HUES48 (cell line): Measurements from ENCODE around the gene LCN12.

Experiments used
- H3K27ac ChIP-seq: one replicate; pipeline ENCODE4 v1.7.0; 2013; ENCODE audit warnings: low read depth, low read length, inconsistent platforms
- H3K27me3 ChIP-seq: 2 replicates; pipeline ENCODE4 v1.6.1; 2013; ENCODE audit warnings: mild to moderate bottlenecking, low read length; ENCODE audit not compliant: control insufficient read depth, insufficient read depth
- H3K36me3 ChIP-seq: 2 replicates; pipeline ENCODE4 v1.6.1; 2013; ENCODE audit warnings: low read length; ENCODE audit not compliant: control insufficient read depth, insufficient read depth
- H3K4me1 ChIP-seq: 2 replicates; pipeline ENCODE4 v1.6.1; 2013; ENCODE audit warnings: mild to moderate bottlenecking, low read length; ENCODE audit not compliant: control insufficient read depth, insufficient read depth
- H3K4me3 ChIP-seq: 2 replicates; pipeline ENCODE4 v1.5.1; 2013; ENCODE audit warnings: mild to moderate bottlenecking, low read depth, low read length
- H3K9ac ChIP-seq: 2 replicates; pipeline ENCODE4 v1.6.1; 2013; ENCODE audit warnings: mild to moderate bottlenecking, low read depth, low read length, moderate library complexity
- H3K9me3 ChIP-seq: 2 replicates; pipeline ENCODE4 v1.6.1; 2013; ENCODE audit warnings: low read length; ENCODE audit not compliant: control insufficient read depth, insufficient read depth

The LCN12 gene

GRCh38 chr9:136978865-136979544, 26.9 kb downstream of the LCN12 start:
- no peaks in the 10 kb centered on the region for H3K9me3 ChIP-seq
- H3K27ac ChIP-seq, result no peak overlapping the region
- no peaks in the 10 kb centered on the region for H3K36me3 ChIP-seq
- H3K4me3 ChIP-seq, result peak overlapping the region; percentile 29; the same call in 1 of the 2 replicates
- no peak overlapping the region for H3K9ac ChIP-seq
- peaks cover 5% of the 10 kb centered on the region; the same call in 1 of the 2 replicates for H3K4me1 ChIP-seq
- H3K27me3 ChIP-seq, result peaks cover 15% of the 10 kb centered on the region

DNA sequence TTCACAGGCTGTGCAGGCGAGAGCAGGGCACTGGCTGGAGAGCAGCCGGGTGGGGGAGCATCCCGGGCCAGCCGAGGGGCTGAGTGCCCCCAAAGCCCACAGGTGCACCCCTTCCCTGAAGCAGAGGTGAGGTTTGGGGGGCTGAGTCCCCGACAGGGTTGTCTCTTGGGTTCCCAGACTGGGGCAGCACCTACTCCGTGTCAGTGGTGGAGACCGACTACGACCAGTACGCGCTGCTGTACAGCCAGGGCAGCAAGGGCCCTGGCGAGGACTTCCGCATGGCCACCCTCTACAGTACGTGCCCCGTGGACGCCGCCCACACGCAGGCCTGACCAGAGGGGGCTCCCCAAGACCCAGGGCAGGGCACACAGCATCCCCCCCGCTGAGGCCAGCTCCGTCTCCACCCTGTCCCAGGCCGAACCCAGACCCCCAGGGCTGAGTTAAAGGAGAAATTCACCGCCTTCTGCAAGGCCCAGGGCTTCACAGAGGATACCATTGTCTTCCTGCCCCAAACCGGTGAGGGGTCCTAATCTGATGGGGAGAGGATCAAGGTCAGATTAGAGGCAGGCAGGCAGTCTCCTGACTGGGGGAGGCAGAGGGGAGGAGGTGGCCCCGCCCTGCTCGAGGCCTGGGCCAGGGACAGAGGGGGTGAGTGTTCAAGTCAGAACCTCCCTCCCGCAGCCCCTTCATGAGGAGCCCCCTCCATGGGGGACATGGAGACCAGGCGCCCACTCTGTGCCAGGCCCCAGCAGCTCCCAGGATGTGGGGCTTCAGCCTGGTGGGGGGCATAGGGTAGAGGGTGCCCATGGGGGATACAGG, 27.9 kb downstream of the LCN12 start:
- Histone ChIP-seq H3K27ac (no peak overlapping the region), H3K27me3 (peaks cover 22% of the 10 kb centered on the region), H3K9ac (no peak overlapping the region), H3K9me3 (no peaks in the 10 kb centered on the region), H3K36me3 (no peaks in the 10 kb centered on the region), H3K4me1 (peaks cover 5% of the 10 kb centered on the region; the same call in 1 of the 2 replicates), H3K4me3 (no peak overlapping the region)

- Histone ChIP-seq H3K27ac (no peak overlapping the region), H3K27me3 (peaks cover 30% of the 10 kb centered on the region), H3K4me3 (no peak overlapping the region), H3K4me1 (peaks cover 5% of the 10 kb centered on the region; the same call in 1 of the 2 replicates), H3K9me3 (no peaks in the 10 kb centered on the region), H3K9ac (no peak overlapping the region), H3K36me3 (no peaks in the 10 kb centered on the region)
Measured at GRCh38 chr9:136980669-136981478, 28.8 kb downstream of the LCN12 start.

DNA sequence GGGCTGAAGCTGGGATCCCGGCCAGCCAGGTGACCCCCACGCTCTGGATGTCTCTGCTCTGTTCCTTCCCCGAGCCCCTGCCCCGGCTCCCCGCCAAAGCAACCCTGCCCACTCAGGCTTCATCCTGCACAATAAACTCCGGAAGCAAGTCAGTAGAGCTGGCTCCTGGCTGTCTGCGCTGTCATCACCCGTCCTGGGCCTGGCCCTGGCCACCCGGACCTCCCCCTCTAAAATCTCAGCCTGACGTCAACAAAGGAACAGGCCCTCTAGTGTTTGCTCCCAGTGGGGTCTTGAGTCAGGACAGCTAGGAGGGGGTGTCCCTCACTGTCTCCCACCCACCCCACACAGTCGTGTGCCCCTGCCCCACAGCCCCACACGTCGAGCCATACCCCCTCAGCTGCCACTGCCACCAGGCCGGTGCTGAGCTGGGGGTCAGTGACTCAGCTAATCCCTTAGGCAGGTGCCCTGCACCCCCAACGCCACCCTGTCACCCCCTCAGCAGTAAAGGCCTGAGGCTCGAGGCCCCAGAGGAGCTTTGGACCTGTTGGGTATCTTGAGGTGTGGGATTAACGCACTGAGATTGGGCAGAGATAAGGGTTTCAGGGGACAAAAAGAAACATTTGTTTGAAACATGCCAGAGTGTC, 29.6 kb downstream of the LCN12 start:
- Histone ChIP-seq H3K36me3 (no peaks in the 10 kb centered on the region), H3K9me3 (no peaks in the 10 kb centered on the region), H3K27ac (no peak overlapping the region), H3K27me3 (peaks cover 35% of the 10 kb centered on the region), H3K4me1 (peaks cover 5% of the 10 kb centered on the region; the same call in 1 of the 2 replicates), H3K4me3 (no peak overlapping the region), H3K9ac (no peak overlapping the region)

GRCh38 chr9:136982232-136983051, 30.4 kb downstream of the LCN12 start, which contains the start of gene LCNL1:
Gene LCNL1, plus strand, starts transcription at chr9:136982993. Its CDS starts 594 bp downstream, at chr9:136983587.
- Histone ChIP-seq H3K27ac (no peak within 1 kb of the TSS), H3K4me1 (peaks cover 1% of the 10 kb centered on the region; the same call in 1 of the 2 replicates), H3K4me3 (no peak within 1 kb of the TSS), H3K36me3 (no peaks in the 10 kb centered on the region), H3K9me3 (no peaks in the 10 kb centered on the region), H3K9ac (no peak within 1 kb of the TSS), H3K27me3 (peaks cover 28% of the 10 kb centered on the region)

DNA sequence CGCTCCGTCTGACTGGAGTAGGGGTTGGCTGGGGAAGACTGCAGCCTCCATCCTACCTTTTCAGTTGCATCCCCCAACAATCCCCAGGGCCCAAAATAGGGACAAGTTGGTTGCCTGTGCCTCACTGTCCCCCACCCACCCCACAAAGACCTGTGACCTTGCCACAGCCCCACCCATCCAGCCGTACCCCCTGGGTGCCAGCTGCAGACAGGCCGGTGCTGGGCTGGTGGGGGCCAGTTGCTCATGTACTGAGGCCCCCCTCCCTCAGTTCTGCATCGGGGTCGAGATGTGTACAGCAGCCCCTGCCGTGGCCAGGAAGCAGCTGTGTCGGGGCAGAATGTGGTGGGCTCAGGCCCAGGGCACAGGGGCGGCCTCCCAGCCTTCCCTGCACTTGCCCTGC, 31.1 kb downstream of the LCN12 start:
- no peak overlapping the region for H3K4me3 ChIP-seq
- H3K4me1 ChIP-seq, result no peaks in the 10 kb centered on the region
- no peak overlapping the region for H3K9ac ChIP-seq
- no peak overlapping the region for H3K27ac ChIP-seq
- no peaks in the 10 kb centered on the region for H3K36me3 ChIP-seq
- peaks cover 25% of the 10 kb centered on the region for H3K27me3 ChIP-seq
- H3K9me3 ChIP-seq, result no peaks in the 10 kb centered on the region

GRCh38 chr9:136983656-136984314, 31.7 kb downstream of the LCN12 start:
- H3K4me1 ChIP-seq, result no peaks in the 10 kb centered on the region
- no peaks in the 10 kb centered on the region for H3K9me3 ChIP-seq
- H3K27me3 ChIP-seq, result peaks cover 25% of the 10 kb centered on the region
- no peak overlapping the region for H3K9ac ChIP-seq
- H3K4me3 ChIP-seq, result no peak overlapping the region
- H3K36me3 ChIP-seq, result no peaks in the 10 kb centered on the region
- no peak overlapping the region for H3K27ac ChIP-seq

- Histone ChIP-seq H3K9me3 (no peaks in the 10 kb centered on the region), H3K9ac (no peak overlapping the region), H3K4me3 (peak overlapping the region; percentile 53; the same call in 1 of the 2 replicates), H3K4me1 (no peaks in the 10 kb centered on the region), H3K27ac (no peak overlapping the region), H3K27me3 (peaks cover 25% of the 10 kb centered on the region), H3K36me3 (no peaks in the 10 kb centered on the region)
Measured at GRCh38 chr9:136984464-136985026, 32.5 kb downstream of the LCN12 start.

DNA sequence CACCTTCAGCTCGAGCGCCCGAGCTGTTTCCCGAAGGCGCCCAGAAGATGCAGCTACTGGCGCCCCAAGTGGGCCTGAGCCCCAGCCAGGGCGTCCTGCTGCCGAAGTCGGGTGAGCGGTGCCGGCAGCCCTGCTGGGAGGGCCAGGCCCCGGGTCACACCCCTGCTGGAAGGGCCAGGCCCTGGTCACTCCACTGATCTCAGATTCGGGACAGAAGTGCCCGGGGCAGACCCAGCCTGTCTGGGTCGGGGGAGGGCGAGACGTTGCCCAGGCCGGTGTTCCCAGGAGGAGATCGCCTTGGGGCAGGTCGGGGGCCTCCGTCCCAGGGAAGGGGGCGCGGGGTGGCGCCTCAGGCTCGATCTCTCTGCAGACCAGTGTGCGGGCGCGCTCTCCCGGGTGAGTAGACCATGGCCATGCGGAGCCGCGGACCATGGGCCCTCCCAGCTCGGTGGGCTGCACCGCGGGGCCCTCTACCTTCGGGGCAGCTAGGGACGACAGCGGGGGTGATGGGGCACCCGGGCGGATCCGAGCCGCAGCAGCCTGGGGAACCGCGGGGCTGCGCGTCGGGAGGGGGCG, 33.0 kb downstream of the LCN12 start:
- Histone ChIP-seq H3K36me3 (no peaks in the 10 kb centered on the region), H3K27ac (no peak overlapping the region), H3K4me3 (peak overlapping the region; percentile 53), H3K9me3 (no peaks in the 10 kb centered on the region), H3K4me1 (no peaks in the 10 kb centered on the region), H3K9ac (no peak overlapping the region), H3K27me3 (peaks cover 25% of the 10 kb centered on the region)
